HK-2 (cell line): ENCODE measurements around the gene SHROOM2.
"Not testable (repeated sequence)": the region's sequence is repeated elsewhere in the genome, so short reads cannot be mapped to it uniquely, and the experiment has no call there.

Experiments
- DNase-seq: peaks from one replicate; pipeline ENCODE4 v3.0.0-alpha.2; 2018; ENCODE audit not compliant: unreplicated experiment

The SHROOM2 gene

GRCh38 chrX:9781941-9782340, 4.3 kb upstream of the SHROOM2 start:
- DNase-seq = no peak

DNA sequence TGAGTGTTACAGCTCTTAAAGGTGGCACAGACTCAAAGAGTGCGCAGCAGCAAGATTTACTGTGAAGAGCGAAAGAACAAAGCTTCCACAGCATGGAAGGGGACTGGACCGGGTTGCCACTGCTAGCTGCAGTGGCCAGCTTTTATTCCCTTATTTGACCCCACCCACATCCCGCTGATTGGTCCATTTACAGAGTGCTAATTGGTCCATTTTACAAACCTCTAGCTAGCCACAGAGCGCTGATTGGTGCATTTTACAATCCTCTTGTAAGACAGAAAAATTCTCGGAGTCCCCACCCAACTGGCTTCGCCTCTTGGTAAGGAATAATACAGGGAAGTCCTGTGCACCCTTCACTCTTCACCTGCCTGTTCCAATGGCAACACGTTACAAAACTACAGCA, 1.9 kb upstream of the SHROOM2 start:
- DNase-seq = no peak

DNA sequence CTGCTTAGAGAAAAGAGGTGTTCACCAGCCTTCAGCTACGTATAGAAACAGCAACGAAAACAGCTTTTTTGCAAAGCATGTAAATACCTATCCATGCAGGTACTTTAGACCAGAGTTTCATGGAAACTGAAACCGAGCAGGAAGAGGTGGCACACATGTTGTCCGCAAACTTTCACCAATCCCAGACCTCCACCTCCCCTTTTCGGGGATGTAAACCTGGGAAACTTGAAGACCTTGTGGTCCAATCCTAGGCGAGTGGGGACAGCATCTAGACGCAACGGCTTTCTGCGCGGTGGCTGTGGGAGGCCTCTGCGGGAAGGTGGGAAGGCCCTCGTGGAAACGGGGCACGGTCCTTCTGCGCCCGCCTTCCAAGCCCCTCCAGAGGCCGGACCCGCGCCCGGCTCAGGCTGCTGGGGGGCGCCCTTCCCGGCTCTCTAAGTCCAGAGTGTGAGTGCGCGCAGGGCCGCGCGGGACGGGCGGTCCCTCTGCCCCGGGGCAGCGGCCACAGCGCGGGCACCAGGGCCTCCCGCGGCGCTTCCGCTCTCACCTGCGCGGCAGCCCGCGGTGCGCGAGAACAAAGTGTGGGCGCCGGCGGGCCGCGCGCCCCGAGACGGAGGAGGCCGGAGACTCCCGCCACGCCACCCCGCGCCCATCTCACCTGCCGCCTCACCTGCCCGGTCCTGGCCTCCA, 830 bp upstream of the SHROOM2 start:
- DNase-seq = no peak

- no peak for DNase-seq
These were observed 788 bp downstream of the SHROOM2 start for GRCh38 chrX:9786798-9787635.

GRCh38 chrX:9788911-9789310, 2.7 kb downstream of the SHROOM2 start:
- no peak for DNase-seq

DNA sequence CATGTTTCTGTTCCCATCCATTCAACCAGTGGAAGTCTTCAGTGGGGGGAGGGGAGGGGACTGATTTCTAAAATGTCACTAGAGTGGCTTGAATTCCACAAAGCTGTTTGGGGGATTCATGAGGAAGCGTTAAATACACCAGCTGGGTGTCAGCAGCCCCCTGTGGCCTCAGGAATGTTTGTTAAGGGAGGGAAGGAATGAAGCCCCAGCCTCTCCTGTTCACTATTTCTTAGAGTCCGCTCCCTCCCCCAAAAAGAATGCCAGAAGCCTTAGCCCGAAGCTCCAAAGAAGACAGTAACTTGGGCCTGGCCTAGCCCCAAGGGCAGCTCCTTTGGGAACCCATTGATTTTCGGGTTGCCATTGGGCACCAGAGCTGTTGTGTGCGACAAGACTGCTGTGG, 3.3 kb downstream of the SHROOM2 start:
- no peak for DNase-seq

GRCh38 chrX:9790866-9791265, 4.6 kb downstream of the SHROOM2 start:
- DNase-seq = no peak

DNA sequence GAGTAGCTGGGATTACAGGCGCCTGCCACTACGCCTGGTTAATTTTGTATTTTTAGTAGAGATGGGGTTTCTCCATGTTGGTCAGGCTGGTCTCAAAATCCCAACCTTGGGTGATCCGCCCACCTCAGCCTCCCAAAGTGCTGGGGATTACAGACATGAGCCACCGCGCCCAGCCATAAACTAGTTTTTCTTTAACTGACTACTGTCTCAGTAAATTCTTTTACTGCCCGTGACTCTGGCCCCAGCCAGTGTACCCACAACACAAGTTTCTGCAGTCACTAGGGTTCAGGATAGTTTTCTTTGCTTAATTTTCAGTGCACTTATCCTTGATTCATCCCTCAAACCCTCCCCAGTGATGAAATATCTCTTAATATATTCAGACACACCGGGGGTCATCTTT, 8.3 kb downstream of the SHROOM2 start:
- no peak for DNase-seq

DNA sequence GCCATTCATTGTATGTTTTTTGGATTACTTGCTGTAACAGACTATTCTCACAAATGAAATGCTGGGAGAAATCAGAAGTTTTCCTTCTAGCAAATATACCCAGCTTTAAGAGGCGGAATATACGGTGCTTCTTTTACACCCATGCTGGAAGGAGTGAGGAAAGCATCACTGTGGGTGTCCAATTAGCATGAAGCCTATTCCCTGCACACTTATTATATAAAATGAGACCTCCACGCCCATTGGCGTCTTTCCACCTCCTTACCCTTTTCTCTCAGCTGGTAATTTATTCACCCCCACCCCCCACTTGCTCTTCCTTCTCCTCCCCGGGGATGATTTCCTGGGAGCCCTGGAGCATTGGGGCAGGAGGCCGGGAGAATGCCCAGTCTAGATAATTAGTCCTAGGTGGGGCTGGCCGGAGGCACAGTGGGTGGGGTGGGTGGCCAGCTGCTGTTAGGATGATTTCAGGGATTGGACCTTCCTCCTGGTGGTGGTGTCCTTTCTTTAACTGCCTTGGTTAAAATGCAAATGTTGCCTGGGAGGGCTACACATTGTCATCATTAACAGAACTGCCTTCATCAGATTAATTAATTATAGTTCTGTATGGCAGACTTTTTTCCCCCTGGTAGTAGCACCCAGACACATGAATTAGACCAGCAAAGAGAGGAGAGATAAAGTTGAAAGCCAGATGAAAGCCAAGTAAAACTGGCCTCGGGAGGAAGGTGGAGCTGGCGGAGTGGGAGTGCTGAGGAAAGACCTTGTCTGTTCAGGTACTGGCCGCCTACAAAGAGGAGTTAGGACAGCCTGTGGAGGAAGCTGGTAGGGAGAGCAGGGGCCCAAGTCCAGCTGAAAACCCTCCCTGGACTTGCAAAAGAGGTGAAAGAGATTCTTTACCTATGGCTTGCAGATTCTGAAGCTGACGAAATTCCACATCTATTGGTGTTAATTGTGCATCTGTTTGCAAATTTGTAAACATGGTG, 11.4 kb downstream of the SHROOM2 start:
- no peak for DNase-seq

DNA sequence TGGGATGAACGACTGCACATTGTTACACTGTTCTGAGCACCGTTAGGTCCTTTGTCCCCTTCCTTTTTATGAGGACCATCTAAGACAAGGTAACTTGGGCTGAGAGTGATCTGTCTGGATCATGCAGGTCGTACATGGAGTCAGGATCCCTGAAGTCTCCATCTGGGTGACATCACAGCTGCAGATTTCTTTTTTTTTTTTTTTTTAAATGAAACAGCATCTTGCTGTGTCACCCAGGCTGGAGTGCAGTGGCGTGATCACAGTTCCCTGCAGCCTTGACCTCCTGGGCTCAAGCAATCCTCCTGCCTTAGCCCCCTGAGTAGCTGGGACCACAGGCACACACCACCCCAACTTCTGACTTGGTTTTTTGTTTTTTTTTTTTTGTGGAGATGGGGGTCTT, 16.5 kb downstream of the SHROOM2 start:
- no peak for DNase-seq

- DNase-seq = no peak
These were observed 18.2 kb downstream of the SHROOM2 start for GRCh38 chrX:9804444-9804843.

DNA sequence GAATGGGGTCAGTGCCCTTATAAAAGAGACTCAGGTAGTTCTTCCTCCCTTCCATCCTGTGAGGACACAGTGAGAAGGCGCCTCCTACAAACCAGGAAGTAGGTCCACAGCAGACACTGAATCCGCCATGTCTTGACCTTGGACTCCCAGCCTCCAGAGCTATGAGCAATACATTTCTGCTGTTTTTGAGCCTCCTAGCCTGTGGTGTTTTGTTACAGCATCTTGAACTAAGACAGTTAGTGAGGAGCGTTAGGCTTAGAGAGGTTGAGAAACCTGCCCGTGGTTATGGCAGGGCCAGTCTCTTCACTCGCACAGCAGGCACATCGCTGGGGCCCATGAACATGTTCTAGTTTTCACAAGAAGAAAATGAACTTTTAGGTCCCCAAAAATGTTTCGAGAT, 19.7 kb downstream of the SHROOM2 start:
- DNase-seq = no peak

DNA sequence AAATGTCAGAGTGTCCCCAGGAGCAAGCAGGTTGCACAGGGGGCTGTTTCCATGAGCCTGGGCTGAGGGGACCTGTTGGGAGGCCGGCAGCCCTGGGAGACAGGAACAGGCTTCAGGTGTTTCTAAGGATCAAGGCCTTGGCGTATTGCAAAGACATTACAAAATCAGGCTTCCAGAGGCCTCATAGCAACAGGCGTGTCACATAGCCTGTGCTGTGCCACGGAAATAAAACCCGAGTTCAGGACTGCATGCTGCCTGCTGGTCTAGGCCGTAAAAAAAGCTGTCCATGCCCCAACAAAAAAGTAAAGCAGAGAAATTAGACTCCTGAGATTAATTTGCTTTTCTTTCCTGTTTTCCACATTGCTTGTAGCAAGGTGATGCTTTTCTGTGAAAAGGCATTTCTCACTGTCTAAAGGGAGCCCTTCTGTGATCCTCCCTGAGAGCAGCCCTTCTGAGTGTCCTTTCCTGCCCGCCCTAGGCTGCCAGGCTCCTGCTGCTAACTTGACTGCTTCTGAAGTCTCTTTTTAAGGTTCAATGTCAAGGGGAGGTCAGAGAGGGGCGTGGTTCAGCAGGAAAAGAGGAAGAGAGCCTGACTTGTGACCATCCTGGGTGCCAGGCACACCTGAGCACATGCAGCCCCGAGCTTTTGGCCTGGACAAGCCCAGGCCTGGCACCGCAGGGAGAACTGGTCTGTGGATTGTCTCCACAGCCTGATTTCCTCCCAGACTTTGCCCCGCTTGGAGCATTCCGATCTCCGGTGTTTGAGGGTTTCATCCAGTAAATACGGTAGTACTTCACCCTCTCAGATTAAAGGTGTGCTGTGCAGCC, 21.3 kb downstream of the SHROOM2 start:
- DNase-seq = no peak

GRCh38 chrX:9809876-9810275, 23.6 kb downstream of the SHROOM2 start:
- not testable (repeated sequence) for DNase-seq

DNA sequence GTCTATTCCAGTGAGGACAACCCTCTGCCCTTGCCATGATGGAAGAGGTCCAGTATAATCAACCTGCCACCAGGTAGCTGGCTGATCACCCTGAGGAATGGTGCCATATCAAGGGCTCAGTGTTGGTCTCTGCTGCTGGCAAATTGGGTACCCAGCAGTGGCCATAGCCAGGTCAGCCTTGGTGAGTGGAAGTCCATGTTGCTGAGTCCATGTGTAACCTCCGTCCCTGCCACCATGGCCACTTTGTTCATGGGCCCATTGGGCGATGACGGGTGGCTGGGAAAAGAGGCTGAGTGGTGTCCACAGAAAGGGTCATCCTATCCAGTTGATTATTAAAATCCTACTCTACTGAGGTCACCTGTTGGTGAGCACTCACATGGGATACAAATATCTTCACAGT, 24.9 kb downstream of the SHROOM2 start:
- DNase-seq = not testable (repeated sequence)

DNA sequence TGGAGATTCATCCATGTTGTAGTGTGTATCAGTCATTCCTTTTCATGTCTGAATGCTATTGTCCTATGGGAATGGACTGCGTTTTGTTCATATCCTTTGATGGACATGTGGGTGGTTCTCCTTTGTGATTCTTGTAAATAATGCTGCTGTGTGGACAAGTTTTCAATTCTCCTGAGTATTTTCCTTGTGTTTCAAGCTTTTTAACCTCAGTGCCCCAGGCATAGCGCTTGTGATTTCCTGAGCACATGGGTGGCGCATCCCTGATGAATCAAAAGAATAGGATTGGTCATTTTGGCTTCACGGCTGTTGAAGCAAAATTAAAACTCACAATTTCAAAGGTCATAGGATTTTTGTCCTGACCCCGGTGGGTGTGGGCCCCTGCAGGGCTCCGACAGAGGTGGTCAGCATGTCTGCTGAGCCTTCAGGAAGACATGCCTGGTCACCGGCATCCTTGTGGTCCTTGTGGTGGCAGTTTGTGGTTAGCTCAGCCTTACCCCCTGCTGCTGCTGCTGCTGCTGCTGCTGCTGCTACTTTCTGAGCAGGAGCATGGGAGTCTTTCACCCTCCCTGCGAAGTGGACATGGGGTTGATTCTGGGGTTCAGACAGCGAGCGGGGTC, 30.0 kb downstream of the SHROOM2 start:
- peak; percentile 42 for DNase-seq

- no peak for DNase-seq
These were observed 35.3 kb downstream of the SHROOM2 start for GRCh38 chrX:9821572-9821971.

DNA sequence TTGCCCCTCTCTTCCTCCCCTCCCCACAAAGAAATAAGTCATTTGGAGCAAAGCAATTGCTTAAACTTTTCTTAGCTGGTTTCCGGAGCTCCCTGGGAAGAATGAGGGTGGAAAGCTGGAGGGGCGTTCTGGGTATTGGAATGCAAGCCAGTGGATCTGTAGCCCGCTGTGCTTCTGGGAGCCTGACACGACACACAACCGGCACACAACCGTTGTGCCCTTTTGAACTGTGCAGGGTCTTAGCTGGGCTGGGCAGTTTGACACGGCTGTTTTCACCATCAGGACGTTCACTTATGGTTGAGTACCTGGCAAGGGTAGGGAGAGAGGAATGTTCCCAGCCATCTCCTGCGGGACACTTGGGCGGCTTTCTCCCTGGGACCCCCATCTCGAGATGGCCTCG, 38.3 kb downstream of the SHROOM2 start:
- DNase-seq = no peak

DNA sequence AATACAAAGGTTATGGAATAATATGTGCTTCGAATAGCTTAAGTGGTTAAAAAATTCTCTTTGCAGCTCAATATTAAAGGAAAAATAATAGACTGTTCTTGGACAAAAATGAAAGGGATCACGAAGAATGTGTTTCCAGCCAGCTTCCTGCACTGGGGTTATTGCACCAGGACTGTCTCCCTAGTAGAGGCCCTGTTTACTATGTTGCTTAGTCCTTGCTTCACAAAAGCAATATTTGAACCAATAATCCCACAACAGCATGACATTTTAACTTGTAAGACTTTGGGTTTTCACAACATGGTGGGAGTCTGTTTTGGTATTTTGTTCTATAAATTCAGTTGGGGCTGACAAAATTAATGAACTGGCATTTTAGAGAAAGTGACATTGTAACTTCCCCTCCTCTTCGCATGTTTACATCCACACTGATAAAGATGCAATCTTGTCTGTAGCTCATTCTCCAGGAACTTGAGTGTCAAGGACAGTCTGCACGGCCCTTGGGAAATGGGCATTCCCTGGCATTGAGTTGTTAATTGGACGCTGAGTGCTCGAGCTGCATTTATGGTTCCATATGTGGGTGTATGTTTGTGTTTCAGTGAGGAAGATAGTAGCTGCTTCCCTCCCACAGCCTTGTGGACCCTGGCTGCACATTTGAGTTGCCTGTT, 39.0 kb downstream of the SHROOM2 start:
- no peak for DNase-seq

DNA sequence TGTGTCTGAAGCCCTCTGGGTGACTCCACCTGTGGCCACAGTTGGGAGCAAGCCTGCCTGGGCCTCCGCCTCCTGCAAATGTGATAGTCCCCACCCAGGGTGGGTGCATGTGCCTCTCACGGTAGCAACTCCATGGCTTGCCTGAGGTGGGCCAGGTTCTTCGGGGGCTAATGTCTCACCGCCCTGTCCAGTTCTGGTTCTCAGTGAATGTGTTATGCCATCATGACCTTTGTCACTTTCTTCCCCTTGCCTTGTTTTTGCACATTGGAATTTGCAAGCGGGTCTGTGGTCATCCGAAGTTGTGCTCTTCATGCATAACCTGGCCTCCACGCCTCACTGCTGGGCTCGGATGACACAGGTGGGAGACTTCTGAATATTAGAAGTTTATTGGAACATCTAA, 39.7 kb downstream of the SHROOM2 start:
- no peak for DNase-seq
